Measurements from ENCODE around the gene SF3A1.

The SF3A1 gene

DNA sequence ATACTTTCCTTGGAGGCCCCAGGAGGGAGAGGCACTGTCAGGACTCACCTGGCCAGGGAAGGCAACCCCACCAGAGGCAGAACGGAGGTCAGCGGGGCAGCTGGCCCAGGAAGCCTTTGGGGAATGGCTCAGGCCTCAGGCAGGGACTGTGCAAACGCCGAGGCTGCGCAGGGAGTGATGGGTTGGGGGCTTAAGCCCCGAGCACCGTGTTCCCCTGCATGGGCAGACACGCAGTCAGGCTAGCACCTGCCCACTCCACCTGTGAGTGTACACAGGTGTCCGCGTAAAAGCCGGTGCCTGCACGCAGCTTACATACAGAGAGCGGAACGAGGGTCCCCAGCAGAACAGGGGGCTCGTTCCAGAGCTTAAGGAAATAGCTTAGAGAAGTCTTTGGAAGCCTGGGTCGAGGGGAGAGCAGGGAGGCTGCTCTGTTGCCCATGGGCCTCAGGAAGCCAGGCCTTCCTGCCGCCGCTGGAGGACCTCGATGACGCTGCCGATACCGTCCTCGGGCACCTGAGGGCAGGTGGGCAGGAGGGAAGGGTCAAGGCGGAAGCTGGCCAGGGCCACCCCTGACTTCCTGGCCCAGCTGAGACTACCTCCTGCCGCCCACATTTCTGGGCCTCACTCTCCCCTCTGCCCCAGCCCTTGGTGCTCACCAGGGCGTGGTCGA is 71.4 kb downstream of the SF3A1 start:
- DNase-seq, result no peak

GRCh38 chr22:30284666-30285065 is 72.0 kb downstream of the SF3A1 start:
- no peak for DNase-seq

GRCh38 chr22:30284172-30284571 is 72.5 kb downstream of the SF3A1 start:
- no peak for DNase-seq

DNA sequence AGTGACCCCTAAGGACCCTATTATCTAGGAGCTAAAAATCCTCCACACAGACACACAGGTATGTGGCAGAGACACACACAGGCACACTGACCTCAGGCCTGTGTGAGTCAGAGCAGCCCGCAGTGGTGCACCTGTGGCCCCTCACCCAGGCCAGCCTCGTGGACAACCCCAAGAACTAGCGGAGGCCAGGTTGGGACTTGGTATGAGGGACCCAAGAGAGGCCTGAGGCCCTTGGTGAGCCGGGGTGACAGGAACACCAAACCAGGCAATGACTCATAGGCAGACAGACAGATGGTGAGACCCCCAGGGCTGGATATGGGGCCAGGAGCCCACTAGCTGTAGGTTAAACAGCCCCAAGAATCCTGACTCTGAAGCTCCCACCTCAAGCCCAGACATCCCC is 73.4 kb downstream of the SF3A1 start:
- no peak for DNase-seq

DNA sequence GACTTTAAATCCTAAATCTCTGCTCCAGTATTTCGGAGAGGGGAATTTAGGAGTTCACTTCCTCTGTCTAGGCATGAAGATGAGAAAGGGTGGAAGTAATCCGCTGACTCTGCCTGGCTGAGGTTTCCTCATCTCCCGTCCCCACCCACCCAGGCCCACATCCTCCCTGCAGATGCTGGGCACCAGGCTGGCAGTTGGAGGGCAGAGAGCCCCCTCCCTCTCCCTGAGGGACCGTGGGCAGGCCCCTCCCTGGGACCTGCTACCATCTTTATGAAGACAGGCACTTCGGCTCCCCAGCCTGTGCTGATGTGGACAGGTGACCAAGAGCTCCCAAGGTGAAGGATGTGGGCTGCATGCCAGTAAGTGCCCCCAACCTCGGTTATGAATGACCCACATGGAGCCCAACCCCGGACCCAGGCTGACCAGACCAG is 74.1 kb downstream of the SF3A1 start:
- no peak for DNase-seq
